IMR-90 (cell line): ENCODE measurements around the gene STKLD1. TPM values are rescaled to one million over a fixed set of nuclear protein-coding genes. Genes with fewer than 3 reads are reported as not detected.

Experiments used
- ATAC-seq: fragments of 200-7000 bp; cut with Tn5 transposase; 2 replicates; pipeline ENCODE4 v1.9.1; 2020; ENCODE audit warnings: low read depth, mild to moderate bottlenecking, moderate library complexity
- BruUV-seq: library from RNA; stranded (reverse); fragments of 400-500 nt; replicated peaks from 2 replicates; lab custom pipeline; 2021; lab: Mats Ljungman, UMichigan
- CTCF ChIA-PET: fragments of 300-600 bp; formaldehyde crosslinking; extraction: SDS; loops from one replicate; lab custom pipeline; 2021; ENCODE audit warnings: antibody characterized with exemption; lab: Yijun Ruan, JAX
- POLR2A ChIA-PET: fragments of 300-600 bp; sonication (Branson Sonifier 250); formaldehyde crosslinking; loops from one replicate; lab custom pipeline; 2022; ENCODE audit warnings: antibody characterized with exemption; ENCODE audit not compliant: unreplicated experiment; lab: Charles Lee
- DNase-seq: peaks from one replicate; pipeline ENCODE4 v3.0.0; 2013
- H2AFZ ChIP-seq: replicated peaks from 2 replicates; pipeline ENCODE3; 2013; ENCODE audit warnings: low read length, mild to moderate bottlenecking; ENCODE audit not compliant: poor library complexity
- H2AK5ac ChIP-seq: 2 replicates; pipeline ENCODE4 v1.6.1; 2013; ENCODE audit warnings: low read depth, low read length, inconsistent platforms
- H2AK9ac ChIP-seq: replicated peaks from 2 replicates; pipeline ENCODE3; 2013; ENCODE audit warnings: mild to moderate bottlenecking, low read depth, low read length, moderate library complexity; ENCODE audit not compliant: poor library complexity
- H2BK120ac ChIP-seq: 2 replicates; pipeline ENCODE4 v1.6.1; 2013; ENCODE audit warnings: low read depth, low read length, inconsistent platforms
- H2BK15ac ChIP-seq: 3 replicates; pipeline ENCODE4 v1.6.1; 2013; ENCODE audit warnings: low read depth, low read length, inconsistent platforms
- H2BK20ac ChIP-seq: 2 replicates; pipeline ENCODE4 v1.6.1; 2013; ENCODE audit warnings: low read depth, mild to moderate bottlenecking, inconsistent platforms, low read length, moderate library complexity
- H2BK5ac ChIP-seq: 2 replicates; pipeline ENCODE4 v1.6.1; 2013; ENCODE audit warnings: mild to moderate bottlenecking, low read depth, low read length, inconsistent platforms; ENCODE audit not compliant: poor library complexity, severe bottlenecking
- H3K14ac ChIP-seq: replicated peaks from 2 replicates; pipeline ENCODE4 v1.6.1; 2013; ENCODE audit warnings: low read depth, low read length, inconsistent platforms
- H3K18ac ChIP-seq: 2 replicates; pipeline ENCODE4 v1.6.1; 2013; ENCODE audit warnings: low read depth, low read length, control low read depth
- H3K23ac ChIP-seq: 2 replicates; pipeline ENCODE4 v1.6.1; 2013; ENCODE audit warnings: low read depth, low read length, inconsistent platforms
- H3K27ac ChIP-seq: 2 replicates; pipeline ENCODE4 v1.5.1; 2013; ENCODE audit warnings: mild to moderate bottlenecking, control low read depth, low read length; ENCODE audit not compliant: insufficient read depth
- H3K27me3 ChIP-seq: 2 replicates; pipeline ENCODE4 v1.6.1; 2013; ENCODE audit warnings: low read length; ENCODE audit not compliant: control insufficient read depth, insufficient read depth
- H3K36me3 ChIP-seq: 2 replicates; pipeline ENCODE4 v1.6.1; 2013; ENCODE audit warnings: low read length, mixed read lengths; ENCODE audit not compliant: control insufficient read depth, insufficient read depth
- H3K4ac ChIP-seq: 2 replicates; pipeline ENCODE4 v1.6.1; 2013; ENCODE audit warnings: low read depth, low read length, inconsistent platforms
- H3K4me1 ChIP-seq: 2 replicates; pipeline ENCODE4 v1.6.1; 2013; ENCODE audit warnings: low read length, mixed read lengths; ENCODE audit not compliant: control insufficient read depth, insufficient read depth
- H3K4me2 ChIP-seq: 2 replicates; pipeline ENCODE4 v1.6.1; 2013; ENCODE audit warnings: low read depth, mild to moderate bottlenecking, control low read depth, low read length, moderate library complexity
- H3K4me3 ChIP-seq: 2 replicates; pipeline ENCODE4 v1.5.1; 2013; ENCODE audit warnings: low read depth, mild to moderate bottlenecking, control low read depth, low read length, moderate library complexity; ENCODE audit not compliant: insufficient read depth
- H3K56ac ChIP-seq: 2 replicates; pipeline ENCODE4 v1.6.1; 2013; ENCODE audit warnings: low read length, inconsistent platforms; ENCODE audit not compliant: insufficient read depth; ENCODE audit errors: extremely low read depth
- H3K79me1 ChIP-seq, 2 experiments: 2 replicates each; pipeline ENCODE4 v1.6.1; 2013; ENCODE audit warnings: low read length in 2 of 2, inconsistent platforms in 1 of 2, low read depth in 1 of 2
- H3K9ac ChIP-seq: 2 replicates; pipeline ENCODE4 v1.6.1; 2013; ENCODE audit warnings: low read depth, low read length, control low read depth
- H3K9me1 ChIP-seq: 2 replicates; pipeline ENCODE4 v1.6.1; 2013; ENCODE audit warnings: low read length, inconsistent platforms; ENCODE audit not compliant: insufficient read depth
- H3K9me3 ChIP-seq: 2 replicates; pipeline ENCODE4 v1.6.1; 2013; ENCODE audit warnings: low read length; ENCODE audit not compliant: control insufficient read depth, insufficient read depth
- H4K20me1 ChIP-seq: 2 replicates; pipeline ENCODE4 v1.6.1; 2013; ENCODE audit warnings: low read length, inconsistent platforms; ENCODE audit not compliant: insufficient read depth
- H4K5ac ChIP-seq: 2 replicates; pipeline ENCODE4 v1.6.1; 2013; ENCODE audit warnings: mild to moderate bottlenecking, low read depth, low read length, control low read depth
- H4K8ac ChIP-seq, 2 experiments: 2 replicates each; pipeline ENCODE4 v1.6.1; 2013; ENCODE audit warnings: low read depth in 2 of 2, low read length in 2 of 2, control low read depth in 1 of 2, inconsistent platforms in 1 of 2
- H4K91ac ChIP-seq: 2 replicates; pipeline ENCODE4 v1.6.1; 2013; ENCODE audit warnings: low read depth, low read length, inconsistent platforms; ENCODE audit not compliant: insufficient read depth
- NFE2L2 ChIP-seq: fragments of 150-350 bp; IDR thresholded peaks from 2 replicates; pipeline ENCODE4 v1.6.1; 2016; ENCODE audit warnings: low read depth, mild to moderate bottlenecking, low read length
- WGBS, 2 experiments: methylation state at CpG; one replicate each; pipeline versions ENCODE4 v1.1.5 to v1.1.7; 2013; ENCODE audit warnings: missing lambda C conversion rate in 2 of 2; ENCODE audit not compliant: insufficient read length in 1 of 2; ENCODE audit errors: extremely low coverage in 2 of 2; 5-methylcytosine and 5-hydroxymethylcytosine counted together
- dilution Hi-C: fragments of 300-500 bp; cut with HindIII; formaldehyde crosslinking; loops from one replicate; pipeline ENCODE4 v1.14.3; 2018; ENCODE audit warnings: low sequenced_read_pairs; ENCODE audit not compliant: unreplicated experiment
- in situ Hi-C: fragments of 300-500 bp; cut with MboI; formaldehyde crosslinking; loops from 3 replicates; pipeline ENCODE4 v1.14.3; 2019; ENCODE audit warnings: low sequenced_read_pairs, inconsistent platforms, mixed read lengths
- intact Hi-C: fragments of 100-400 bp; cut with micrococcal nuclease; formaldehyde crosslinking; loops from 2 replicates; pipeline ENCODE4 v1.10.0; 2022
- polyA plus RNA-seq, 3 experiments: library from polyadenylated mRNA; depleted of rRNA; stranded (reverse); fragments of >200 nt; gene quantifications; 2 replicates each; pipeline ENCODE4 v1.2.3, GENCODE V29; 2012; ENCODE audit warnings: low replicate concordance in 1 of 3
- total RNA-seq: library from RNA; depleted of rRNA; stranded (reverse); fragments of >200 nt; gene quantifications from 2 replicates; pipeline ENCODE4 v1.2.3, GENCODE V29; 2012
- TF ChIP-seq, protein P1 (sequence below): conservative IDR thresholded peaks from 2 replicates; pipeline ENCODE4 v1.5.1; 2012; ENCODE audit warnings: mild to moderate bottlenecking, low read depth, low read length, improper control_type of control experiment

STKLD1 gene
- total and polyA plus RNA-seq, 2 of the 4 experiments (the other 2 are of a cell fraction), result 0.54 to 0.65 TPM

- WGBS, 2 experiments, result 93% methylated on average over 6 of the region's 12 CpGs; no CpG with 5 or more reads in 1 of the 2 experiments
- no peak overlapping the region for H2AK9ac ChIP-seq
- no peak overlapping the region for H3K4me3 ChIP-seq
- H2BK15ac ChIP-seq, result no peak overlapping the region
- H3K56ac ChIP-seq, result no peak overlapping the region
- no peak overlapping the region for H3K9ac ChIP-seq
- H3K9me3 ChIP-seq, result no peaks in the 10 kb centered on the region
- DNase-seq (no peak), ATAC-seq (no peak)
- no peaks in the 10 kb centered on the region for H3K27me3 ChIP-seq
- H3K4me1 ChIP-seq, result peaks cover 7% of the 10 kb centered on the region
- no peak for TF ChIP-seq NFE2L2
- TF ChIP-seq, protein P1, sequence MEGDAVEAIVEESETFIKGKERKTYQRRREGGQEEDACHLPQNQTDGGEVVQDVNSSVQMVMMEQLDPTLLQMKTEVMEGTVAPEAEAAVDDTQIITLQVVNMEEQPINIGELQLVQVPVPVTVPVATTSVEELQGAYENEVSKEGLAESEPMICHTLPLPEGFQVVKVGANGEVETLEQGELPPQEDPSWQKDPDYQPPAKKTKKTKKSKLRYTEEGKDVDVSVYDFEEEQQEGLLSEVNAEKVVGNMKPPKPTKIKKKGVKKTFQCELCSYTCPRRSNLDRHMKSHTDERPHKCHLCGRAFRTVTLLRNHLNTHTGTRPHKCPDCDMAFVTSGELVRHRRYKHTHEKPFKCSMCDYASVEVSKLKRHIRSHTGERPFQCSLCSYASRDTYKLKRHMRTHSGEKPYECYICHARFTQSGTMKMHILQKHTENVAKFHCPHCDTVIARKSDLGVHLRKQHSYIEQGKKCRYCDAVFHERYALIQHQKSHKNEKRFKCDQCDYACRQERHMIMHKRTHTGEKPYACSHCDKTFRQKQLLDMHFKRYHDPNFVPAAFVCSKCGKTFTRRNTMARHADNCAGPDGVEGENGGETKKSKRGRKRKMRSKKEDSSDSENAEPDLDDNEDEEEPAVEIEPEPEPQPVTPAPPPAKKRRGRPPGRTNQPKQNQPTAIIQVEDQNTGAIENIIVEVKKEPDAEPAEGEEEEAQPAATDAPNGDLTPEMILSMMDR, result 0 out of 2 replicates have a peak, but pooled peaks have one; percentile 15
- no peak overlapping the region for H3K27ac ChIP-seq
- H3K18ac ChIP-seq, result no peak overlapping the region
- in situ Hi-C loops, result no loop called here
- no peak overlapping the region for H3K14ac ChIP-seq
- H2BK5ac ChIP-seq, result no peak overlapping the region
- peaks cover 3% of the 10 kb centered on the region; the same call in 1 of the 2 replicates for H3K9me1 ChIP-seq
- dilution Hi-C loops, result no loop called here
- no peak overlapping the region for H4K5ac ChIP-seq
- H3K36me3 ChIP-seq, result peaks cover 63% of the 10 kb centered on the region
- no peak overlapping the region for H2AFZ ChIP-seq
- peaks cover 10% of the 10 kb centered on the region; the same call in 1 of the 2 replicates for H4K20me1 ChIP-seq
- POLR2A ChIA-PET, result no interaction called here
- no peak overlapping the region for H4K8ac ChIP-seq
- H2AK5ac ChIP-seq, result no peak overlapping the region
- H2BK120ac ChIP-seq, result no peak overlapping the region
- no peak overlapping the region for H3K4ac ChIP-seq
- no TSS peak for BruUV-seq
- no peak overlapping the region for H4K91ac ChIP-seq
- no peak overlapping the region for H3K4me2 ChIP-seq
- H2BK20ac ChIP-seq, result no peak overlapping the region
- intact Hi-C loops, result no loop called here
- H3K79me1 ChIP-seq, result peaks cover 15 to 39% of the 10 kb centered on the region in 2 experiments; a peak in 3 of 4 replicates
- no peak overlapping the region for H3K23ac ChIP-seq
- CTCF ChIA-PET, result interaction anchor here (0.6 kb wide), 2 partner anchors 13 to 22 kb away, joined by 3 read pairs; no protein-coding TSS in a partner anchor
These were observed 34.1 kb upstream of the STKLD1 start for GRCh38 chr9:133342069-133342406.
